Right atrium auricular region (tissue), 2 donors: ENCODE measurements around the gene TMPRSS11B. TPM values are rescaled to one million over a fixed set of nuclear protein-coding genes. Genes with fewer than 3 reads are reported as not detected.

Source experiments
- DNase-seq: peaks from one replicate; pipeline ENCODE4 v3.0.0-alpha.2; 2019; ENCODE audit warnings: low spot score
- H3K27ac ChIP-seq, 2 donors: fragments of 200-600 bp; sonication (generic); 1 replicate in 1 of 2; 2 replicates in 1 of 2; pipeline ENCODE4 v1.5.1; 2016 to 2019
- H3K27me3 ChIP-seq, 2 donors: fragments of 200-600 bp; sonication (generic); one replicate each; pipeline versions ENCODE4 v1.5.1 to v1.6.0; 2017 to 2019
- H3K36me3 ChIP-seq: fragments of 200-600 bp; sonication (generic); one replicate; pipeline ENCODE4 v1.5.1; 2016
- H3K4me1 ChIP-seq, 2 donors: fragments of 200-600 bp; sonication (generic); one replicate each; pipeline versions ENCODE4 v1.5.1 to v1.6.0; 2017 to 2019
- H3K4me3 ChIP-seq, 2 donors: fragments of 200-600 bp; sonication (generic); 1 replicate in 1 of 2; 2 replicates in 1 of 2; pipeline ENCODE4 v1.5.1; 2017 to 2019; ENCODE audit warnings: mild to moderate bottlenecking in 1 of 2, moderate library complexity in 1 of 2
- H3K9me3 ChIP-seq, 2 donors: fragments of 200-600 bp; sonication (generic); one replicate each; pipeline ENCODE4 v1.5.1; 2019
- CTCF ChIP-seq, 2 donors: fragments of 200-600 bp; sonication (generic); IDR thresholded peaks; one replicate each; pipeline ENCODE4 v1.5.1; 2019; ENCODE audit warnings: antibody characterized with exemption in 2 of 2
- total RNA-seq, 2 donors: library from RNA; depleted of rRNA; stranded (reverse); fragments of >200 nt; gene quantifications; one replicate each; pipeline ENCODE4 v1.1.0, GENCODE V29; 2016

TMPRSS11B gene
- total RNA-seq, 2 donors from 2014 or later = not detected

DNA sequence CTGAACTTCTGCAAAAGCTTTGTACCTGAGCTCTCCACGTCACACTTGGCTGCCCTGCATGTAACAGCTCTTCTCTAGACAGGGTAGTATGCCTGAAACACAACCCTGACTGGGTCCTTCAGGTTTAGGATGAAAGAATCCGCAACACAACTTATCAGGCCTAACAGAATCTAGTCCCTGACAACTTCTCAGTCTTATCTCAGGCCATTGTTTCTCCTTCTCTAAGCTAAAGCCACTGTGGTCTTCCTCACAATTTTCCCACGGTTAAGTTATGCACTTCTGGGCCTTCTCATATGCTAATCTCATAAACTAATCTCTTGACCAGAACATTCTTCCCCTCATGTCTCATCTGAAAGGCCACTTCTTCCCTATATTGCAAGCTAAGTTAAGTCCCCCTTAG is 10.8 kb upstream of the TMPRSS11B start:
- TF ChIP-seq CTCF (IDR thresholded peaks at IDR 0.05) = no peak
- Histone ChIP-seq H3K4me3 (no peak overlapping the region), H3K4me1 (no peaks in the 10 kb centered on the region), H3K27ac (no peak overlapping the region), H3K36me3 (no peaks in the 10 kb centered on the region), H3K9me3 (no peaks in the 10 kb centered on the region), H3K27me3 (no peaks in the 10 kb centered on the region)
- no peak for DNase-seq

DNA sequence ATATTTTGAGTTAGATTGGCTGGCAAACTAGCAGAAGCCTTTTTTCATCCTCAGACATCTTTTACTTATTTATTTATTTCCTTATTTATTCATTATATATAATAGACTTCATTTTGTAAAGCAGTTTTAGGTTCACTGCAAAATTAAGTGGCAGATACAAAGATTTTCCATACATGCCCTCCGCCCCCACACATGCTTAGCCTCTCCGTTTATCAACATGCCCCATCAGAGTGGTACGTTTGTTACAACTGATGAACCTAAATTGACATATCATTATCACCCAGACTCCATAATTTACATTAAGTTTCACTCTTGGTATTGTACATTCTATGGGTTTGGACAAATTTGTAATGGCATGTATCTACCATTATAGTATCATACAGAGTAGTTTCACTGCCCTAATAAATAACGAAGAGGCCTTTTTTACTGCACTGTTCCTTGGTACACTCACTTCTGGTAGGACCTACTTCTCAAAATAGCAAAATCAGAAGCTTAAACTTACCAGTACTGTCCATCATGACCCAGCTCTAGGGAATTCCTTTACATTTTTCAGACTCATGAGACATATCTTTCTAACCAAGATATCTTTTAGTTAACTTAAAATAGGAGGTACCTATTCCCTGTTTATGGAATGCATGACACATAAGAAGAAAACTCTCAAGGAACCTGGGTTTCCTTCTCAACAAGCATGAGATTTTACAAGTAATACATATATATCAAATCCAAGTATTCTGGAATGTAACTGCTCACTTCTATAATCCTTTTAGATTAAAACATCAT is 4.8 kb upstream of the TMPRSS11B start:
- Histone ChIP-seq H3K27me3 (no peaks in the 10 kb centered on the region), H3K36me3 (no peaks in the 10 kb centered on the region), H3K9me3 (no peaks in the 10 kb centered on the region), H3K27ac (no peak overlapping the region), H3K4me1 (no peaks in the 10 kb centered on the region), H3K4me3 (no peak overlapping the region)
- TF ChIP-seq CTCF (IDR thresholded peaks at IDR 0.05) = no peak
- no peak for DNase-seq

DNA sequence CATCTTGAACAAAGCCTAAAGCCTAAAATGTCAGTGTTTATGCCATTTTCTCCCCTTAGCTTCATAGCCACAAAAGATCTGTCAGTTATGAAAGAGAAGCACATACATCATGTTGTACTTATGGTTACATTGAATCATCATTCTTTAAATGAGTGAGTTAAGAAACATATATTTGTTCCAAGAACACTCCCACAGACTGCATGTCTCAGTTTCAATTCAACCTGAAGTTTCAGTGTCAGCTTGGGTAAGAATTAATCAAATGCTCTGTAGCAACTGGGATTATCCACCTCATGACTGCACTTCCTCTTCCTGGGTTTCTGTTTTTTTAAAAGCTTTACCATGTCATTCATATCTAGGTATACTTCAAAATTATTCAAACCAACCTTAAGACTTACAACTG is 3.9 kb upstream of the TMPRSS11B start:
- Histone ChIP-seq H3K27ac (no peak overlapping the region), H3K9me3 (no peaks in the 10 kb centered on the region), H3K27me3 (no peaks in the 10 kb centered on the region), H3K4me1 (no peaks in the 10 kb centered on the region), H3K4me3 (no peak overlapping the region), H3K36me3 (no peaks in the 10 kb centered on the region)
- no peak for DNase-seq
- no peak for TF ChIP-seq CTCF (IDR thresholded peaks at IDR 0.05)

DNA sequence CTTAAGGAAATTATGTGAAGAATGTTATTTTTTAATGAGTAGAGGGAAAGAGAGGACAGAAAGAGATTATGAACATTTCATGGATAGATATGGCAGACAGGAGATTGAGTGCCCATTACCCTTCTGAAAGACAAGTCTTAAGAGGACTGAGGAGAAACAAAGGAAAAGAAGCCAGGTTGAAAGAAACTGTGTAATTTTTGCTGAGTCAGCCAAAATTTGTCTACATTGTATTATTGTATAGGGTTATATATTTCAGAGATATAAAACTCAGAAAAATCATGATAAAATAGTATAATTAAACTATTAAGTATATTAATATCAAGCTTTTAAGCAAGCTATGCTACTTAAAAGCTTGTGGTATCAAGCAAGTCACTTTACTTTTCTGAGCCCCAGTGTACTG is 4.9 kb downstream of the TMPRSS11B start:
- TF ChIP-seq CTCF (IDR thresholded peaks at IDR 0.05) = no peak
- H3K36me3 ChIP-seq = no peaks in the 10 kb centered on the region
- no peaks in the 10 kb centered on the region for H3K4me1 ChIP-seq
- no peaks in the 10 kb centered on the region for H3K27me3 ChIP-seq
- H3K27ac ChIP-seq = no peak overlapping the region
- no peaks in the 10 kb centered on the region for H3K9me3 ChIP-seq
- H3K4me3 ChIP-seq = no peak overlapping the region
- DNase-seq = no peak

DNA sequence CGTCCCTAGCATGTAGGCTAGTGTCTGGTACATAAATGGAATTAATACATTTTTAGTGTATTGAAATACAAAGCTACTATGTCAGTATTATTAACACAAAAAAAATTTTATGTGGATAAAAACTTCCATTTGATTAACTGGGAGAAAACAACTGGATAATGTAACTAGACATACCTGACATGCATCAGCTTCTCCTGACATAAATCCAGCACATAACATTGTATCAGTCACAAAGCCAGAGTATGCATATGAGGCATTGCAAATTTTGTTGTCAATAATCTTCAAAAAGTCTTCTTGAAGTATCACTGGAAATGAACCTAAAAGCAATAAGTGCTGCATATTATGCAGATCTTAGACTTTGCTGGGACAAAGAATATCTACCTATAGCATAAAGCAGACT is 16.9 kb downstream of the TMPRSS11B start:
- Histone ChIP-seq H3K4me1 (no peaks in the 10 kb centered on the region), H3K36me3 (no peaks in the 10 kb centered on the region), H3K9me3 (no peaks in the 10 kb centered on the region), H3K4me3 (no peak overlapping the region), H3K27ac (no peak overlapping the region), H3K27me3 (no peaks in the 10 kb centered on the region)
- DNase-seq = no peak
- no peak for TF ChIP-seq CTCF (IDR thresholded peaks at IDR 0.05)

DNA sequence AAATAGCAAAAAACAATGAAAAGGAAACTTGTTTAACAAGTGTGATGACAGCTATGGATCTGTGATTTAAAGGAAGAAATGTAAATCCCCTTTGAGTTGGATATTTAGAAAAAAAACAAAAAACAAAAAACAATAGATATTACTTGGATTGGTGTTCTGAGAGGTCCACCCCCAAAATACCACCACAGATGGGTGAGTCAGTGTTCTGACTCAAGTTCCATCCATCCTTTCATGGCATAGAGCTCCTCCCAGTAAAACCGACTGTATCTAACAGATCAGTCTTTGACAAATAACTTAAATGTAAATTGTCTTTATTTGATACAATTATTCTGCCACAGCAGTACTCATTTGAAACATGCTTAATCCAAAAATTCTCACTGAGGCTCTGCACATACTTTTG is 27.4 kb downstream of the TMPRSS11B start:
- no peak for TF ChIP-seq CTCF (IDR thresholded peaks at IDR 0.05)
- no peaks in the 10 kb centered on the region for H3K27me3 ChIP-seq
- no peaks in the 10 kb centered on the region for H3K4me1 ChIP-seq
- no peaks in the 10 kb centered on the region for H3K9me3 ChIP-seq
- no peaks in the 10 kb centered on the region for H3K36me3 ChIP-seq
- H3K27ac ChIP-seq = no peak overlapping the region
- DNase-seq = no peak
- H3K4me3 ChIP-seq = no peak overlapping the region
